H1 (cell line): ENCODE data around the gene SLC2A8. TPM values are rescaled to one million over a fixed set of nuclear protein-coding genes. Genes with fewer than 3 reads are reported as not detected.

Experiments
- ASH2L ChIP-seq: fragments of 200-600, 300-600 bp; sonication (generic); IDR thresholded peaks from one replicate; pipeline ENCODE4 v1.7.1; 2017; ENCODE audit warnings: low read length
- BCL11A ChIP-seq, 2 experiments: IDR thresholded peaks; one replicate each; pipeline ENCODE4 v1.6.1; 2011; ENCODE audit warnings: low read depth in 2 of 2, low read length in 2 of 2, mild to moderate bottlenecking in 2 of 2
- FOSL1 ChIP-seq: IDR thresholded peaks from 2 replicates; pipeline ENCODE4 v1.6.1; 2011; ENCODE audit warnings: mild to moderate bottlenecking, low read depth, low read length, moderate library complexity; ENCODE audit not compliant: insufficient read depth
- polyA plus RNA-seq, 7 experiments: library from polyadenylated mRNA; depleted of rRNA in 3 of 7; stranded (reverse) in 5 of 7; unstranded in 2 of 7; fragments of >200 nt in 5 of 7; fragments of 200-250 nt in 2 of 7; gene quantifications; 1 replicate in 5 of 7; 2 replicates in 1 of 7; 4 replicates in 1 of 7; pipeline versions ENCODE4 v1.2.1 to v1.2.3, GENCODE V29; 2011 to 2013; ENCODE audit warnings: missing spikeins in 2 of 7, mixed read lengths in 2 of 7
- total RNA-seq: library from RNA; stranded (reverse); fragmentation: NEBNext Ultra II Directional; extraction: Animal tissue kit (Norgen Biotek cat#: 25700); gene quantifications from 2 replicates; pipeline ENCODE4 v1.2.1, GENCODE V29; 2021

Gene SLC2A8
- total and polyA plus RNA-seq, 2 of the 8 experiments (the other 6 are each of a cell fraction or from before 2014, with no cell fraction given) = 24.6 to 36.4 TPM

GRCh38 chr9:127396808-127397645, at the start of gene SLC2A8 (continued):
- TF ChIP-seq BCL11A (IDR thresholded peaks at IDR 0.05; ENCODE audit: low read depth in 2 of 2, low read length in 2 of 2) (no peak), ASH2L (no peak), FOSL1 (no peak)
